Inflammatory macrophage treated with lipopolysaccharide for 1 hour (primary cell): Measurements from ENCODE around the gene ENPP3.

Experiments
- DNase-seq, 2 donors: peaks; one replicate each; pipeline ENCODE4 v3.0.0-alpha.2; 2020 to 2022

ENPP3 gene

GRCh38 chr6:131769385-131770141 is 132.5 kb downstream of the ENPP3 start:
- DNase-seq = no peak

DNA sequence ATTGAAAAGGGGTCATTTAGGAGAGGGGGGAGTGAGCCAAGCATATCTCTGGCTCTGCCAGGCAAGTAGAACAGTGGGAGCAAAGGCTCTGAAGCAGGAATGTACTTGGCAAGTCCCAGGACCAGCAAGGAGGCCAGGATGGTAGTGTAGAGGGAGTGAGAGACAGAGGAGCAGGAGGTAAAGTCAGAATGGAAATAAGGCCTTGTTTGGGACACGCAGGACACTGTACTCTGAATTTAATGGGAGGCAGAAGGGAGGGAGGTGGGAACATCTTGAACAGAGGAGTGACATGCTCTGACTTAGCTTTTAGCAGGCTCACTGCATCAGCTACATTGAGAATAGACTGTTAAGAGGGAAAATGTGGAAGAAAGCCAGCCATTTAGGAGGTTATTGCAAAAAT is 133.7 kb downstream of the ENPP3 start:
- DNase-seq = no peak

- DNase-seq = no peak
Observed at GRCh38 chr6:131773284-131773950, 136.3 kb downstream of the ENPP3 start.

- no peak for DNase-seq
Observed at GRCh38 chr6:131775886-131776285, 138.8 kb downstream of the ENPP3 start.

DNA sequence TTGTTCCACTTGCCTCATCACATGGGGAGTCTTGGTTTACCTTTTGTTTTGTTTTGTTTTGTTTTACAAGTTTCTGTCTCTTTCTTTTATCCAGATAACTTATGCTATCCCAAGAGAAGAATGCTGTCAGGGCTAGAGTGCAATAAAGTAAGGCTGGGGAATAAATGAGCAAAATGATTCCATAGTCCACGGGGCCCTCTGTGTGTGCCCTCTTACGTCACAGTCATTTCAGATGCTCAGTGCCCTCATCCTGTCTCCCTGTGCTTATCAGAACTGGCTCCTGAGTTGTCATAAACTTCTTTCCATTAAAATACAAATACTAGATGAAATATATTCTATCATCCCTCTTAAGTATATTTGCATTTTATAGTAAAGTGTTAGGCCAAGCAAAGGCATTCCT is 139.9 kb downstream of the ENPP3 start:
- no peak for DNase-seq

GRCh38 chr6:131778169-131778568 is 141.1 kb downstream of the ENPP3 start:
- no peak for DNase-seq

GRCh38 chr6:131779304-131779703 is 142.2 kb downstream of the ENPP3 start:
- no peak for DNase-seq

GRCh38 chr6:131780600-131780999 is 143.5 kb downstream of the ENPP3 start:
- DNase-seq = no peak

- no peak for DNase-seq
Observed at GRCh38 chr6:131781687-131782086, 144.6 kb downstream of the ENPP3 start.

DNA sequence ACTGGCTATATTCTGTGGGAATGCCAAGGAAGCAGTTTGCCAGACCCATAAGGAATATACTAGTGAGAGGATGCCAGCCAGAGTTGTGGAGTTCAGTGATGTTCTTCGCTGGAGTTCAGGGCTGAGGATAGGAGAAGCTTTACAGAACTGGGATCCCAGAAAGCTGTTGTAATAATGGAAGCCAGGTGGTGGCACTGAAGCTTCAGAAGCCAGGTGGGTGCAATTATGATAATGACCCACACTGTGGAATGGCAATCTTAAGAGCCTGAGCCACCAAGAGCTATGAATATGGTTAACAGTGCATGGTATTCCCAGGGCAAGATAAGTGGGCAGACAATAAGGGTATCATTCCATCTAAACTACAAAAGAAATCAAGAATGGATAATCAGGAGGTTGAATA is 145.7 kb downstream of the ENPP3 start:
- no peak for DNase-seq

DNA sequence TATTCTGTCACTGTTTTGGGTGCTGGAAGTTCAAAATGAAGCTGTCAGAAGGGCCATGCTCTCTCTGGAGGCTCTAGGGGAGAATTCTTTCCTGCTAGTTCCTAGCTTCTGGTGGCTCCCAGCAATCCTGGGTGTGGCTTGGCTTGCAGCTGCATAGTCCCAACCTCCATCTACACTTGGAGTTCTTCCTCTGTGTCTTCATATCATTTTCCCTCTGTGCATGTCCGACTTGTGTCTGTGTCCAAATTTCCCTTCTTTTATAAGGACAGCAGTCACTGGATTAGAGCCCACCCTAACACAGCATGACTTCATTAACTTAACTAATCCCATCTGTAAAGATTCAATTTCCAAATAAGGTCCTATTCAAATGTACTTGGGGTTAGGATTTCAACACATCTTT is 147.5 kb downstream of the ENPP3 start:
- no peak for DNase-seq

DNA sequence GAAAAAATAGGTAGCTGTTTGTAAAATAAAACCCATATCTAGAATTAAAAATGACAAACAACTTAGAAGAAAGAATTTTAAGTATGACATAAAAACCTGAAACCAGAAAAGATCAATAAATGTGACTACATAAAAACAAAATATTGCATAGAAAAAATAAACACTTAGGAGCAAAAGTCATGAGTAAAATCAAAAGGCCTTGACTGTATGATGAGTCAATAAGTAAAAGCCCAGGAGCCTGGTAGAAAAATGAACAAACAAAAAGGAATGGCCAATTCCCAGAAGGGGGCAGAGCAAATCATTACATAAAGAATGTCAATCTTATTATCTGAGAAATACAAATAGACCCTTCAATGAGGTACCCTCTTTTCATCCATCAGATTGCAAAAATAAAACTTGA is 150.0 kb downstream of the ENPP3 start:
- no peak for DNase-seq

GRCh38 chr6:131787766-131788712 is 150.9 kb downstream of the ENPP3 start:
- no peak for DNase-seq

DNA sequence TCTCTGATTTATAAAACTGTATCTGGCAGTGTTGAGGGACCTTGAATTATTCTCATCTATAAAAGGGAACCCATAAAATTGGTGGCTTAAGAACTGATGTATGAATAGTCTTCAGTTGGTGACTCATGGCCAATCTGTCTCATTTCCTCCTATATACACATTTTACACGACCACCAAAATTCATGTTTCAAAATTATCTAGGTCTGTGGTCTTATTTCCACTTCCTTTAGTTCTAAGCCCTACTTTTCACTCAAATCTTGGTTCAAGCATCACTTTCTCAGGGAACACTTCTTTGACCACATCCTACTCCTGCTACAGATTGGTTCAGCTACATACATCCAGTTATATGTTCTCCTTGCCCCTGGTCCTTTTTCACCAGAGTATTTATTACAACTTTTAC is 152.1 kb downstream of the ENPP3 start:
- DNase-seq = no peak

DNA sequence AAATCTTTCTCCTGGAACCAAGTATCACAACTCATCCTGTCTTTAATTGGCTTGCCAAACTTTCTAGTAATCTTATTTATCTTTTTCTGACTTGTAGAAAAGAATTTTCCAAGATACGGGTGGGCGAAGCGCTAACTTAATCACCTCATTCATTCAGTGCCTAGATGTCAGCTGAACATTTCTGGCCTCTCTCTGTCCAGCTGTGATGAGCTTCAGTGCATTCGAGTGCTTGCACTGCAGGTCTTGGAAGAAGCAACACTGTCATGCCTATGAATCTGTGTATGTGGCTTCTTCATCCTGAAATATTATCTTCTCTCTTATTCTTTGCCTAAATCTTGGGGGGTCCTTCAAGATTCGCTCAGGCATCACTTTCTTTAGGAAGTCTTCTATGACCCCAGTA is 154.4 kb downstream of the ENPP3 start:
- DNase-seq = no peak

DNA sequence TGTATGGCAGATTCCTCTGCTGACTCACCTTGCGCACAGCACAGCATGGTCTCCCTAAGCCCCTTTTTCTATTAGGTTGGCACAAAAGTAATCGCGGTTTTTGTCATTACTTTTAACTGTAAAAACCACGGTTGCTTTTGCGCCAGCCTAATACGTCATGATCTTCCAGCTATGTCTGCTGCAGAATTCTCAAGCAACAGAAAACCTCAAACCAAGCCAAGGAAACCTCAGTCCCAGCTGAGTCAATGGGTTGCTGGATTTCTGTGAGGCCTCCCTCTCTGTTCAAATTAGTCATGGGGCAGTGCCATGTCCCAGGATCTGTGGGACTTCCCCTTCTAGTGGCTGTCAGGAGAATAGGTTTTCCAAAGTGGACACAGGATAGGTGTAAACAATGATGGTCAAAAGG is 155.0 kb downstream of the ENPP3 start:
- DNase-seq = no peak

- no peak for DNase-seq
Observed at GRCh38 chr6:131795366-131795765, 158.3 kb downstream of the ENPP3 start.
